Epithelial cell of alveolus of lung (primary cell): Measurements from ENCODE around the gene TM4SF4. TPM values are rescaled to one million over a fixed set of nuclear protein-coding genes. Genes with fewer than 3 reads are reported as not detected.

ENCODE experiments used
- total RNA-seq: library from RNA; depleted of rRNA; stranded (reverse); fragments of >200 nt; gene quantifications from 2 replicates; pipeline ENCODE4 v1.2.1, GENCODE V29; 2015

The TM4SF4 gene
- not detected in 2 replicates for total RNA-seq

DNA sequence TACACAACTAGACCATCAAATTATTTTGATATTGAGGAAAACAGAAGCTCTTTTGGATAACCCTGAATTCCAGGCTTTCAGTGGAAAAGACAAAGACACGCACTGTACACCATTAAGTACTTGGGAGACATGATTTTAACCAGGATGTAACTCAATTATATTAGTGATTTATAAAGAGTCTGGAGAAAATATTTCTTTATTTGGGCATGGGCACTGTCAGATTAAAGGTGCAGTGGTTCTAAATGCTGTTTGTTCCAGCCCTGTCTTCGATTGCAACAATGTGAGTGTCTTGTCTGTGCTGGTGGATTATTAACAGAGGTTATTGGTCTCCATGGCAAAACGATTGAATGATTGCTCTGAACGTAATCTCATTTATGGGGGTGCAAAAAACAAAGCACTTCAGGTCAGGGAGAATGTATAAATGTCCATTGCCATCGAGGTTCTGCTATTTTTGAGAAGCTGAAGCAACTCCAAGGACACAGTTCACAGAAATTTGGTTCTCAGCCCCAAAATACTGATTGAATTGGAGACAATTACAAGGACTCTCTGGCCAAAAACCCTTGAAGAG, at the start of gene TM4SF4:
TM4SF4 (plus strand) TSS at position 448 of the 568 bp plus-strand sequence. CDS start 181 bp downstream, outside the sequence.

Other genes starting within 250 kb of the TM4SF4 start
- gene TM4SF18, start 141.1 kb upstream of the TM4SF4 start, total RNA-seq: 0.56 and 2.2 TPM in 2 replicates
- 68.7 and 157 TPM in 2 replicates for gene TM4SF1, start 97.0 kb upstream of the TM4SF4 start, total RNA-seq
- 46.2 and 112 TPM in 2 replicates for gene WWTR1, start 183.3 kb downstream of the TM4SF4 start, total RNA-seq